Suprapubic skin (tissue), 3 donors: ENCODE results near the gene C1D.

Experiments
- EP300 ChIP-seq: sonication (generic); formaldehyde crosslinking; IDR thresholded peaks from one replicate; pipeline ENCODE4 v1.6.1; 2017; ENCODE audit warnings: antibody characterized with exemption
- POLR2A ChIP-seq, 2 donors: fragments of 450-650 bp; IDR thresholded peaks; one replicate each; pipeline ENCODE4 v1.6.1; 2017; ENCODE audit warnings: antibody characterized with exemption in 2 of 2, mild to moderate bottlenecking in 2 of 2, moderate library complexity in 2 of 2
- TF ChIP-seq, protein P1 (sequence below), 2 donors: fragments of 200-600 bp in 1 of 2; fragments of 450-650 bp in 1 of 2; sonication (generic) in 1 of 2; IDR thresholded peaks; one replicate each; pipeline ENCODE4 v1.5.1; 2016 to 2019; ENCODE audit warnings: antibody characterized with exemption in 2 of 2, mild to moderate bottlenecking in 1 of 2, moderate library complexity in 1 of 2

DNA sequence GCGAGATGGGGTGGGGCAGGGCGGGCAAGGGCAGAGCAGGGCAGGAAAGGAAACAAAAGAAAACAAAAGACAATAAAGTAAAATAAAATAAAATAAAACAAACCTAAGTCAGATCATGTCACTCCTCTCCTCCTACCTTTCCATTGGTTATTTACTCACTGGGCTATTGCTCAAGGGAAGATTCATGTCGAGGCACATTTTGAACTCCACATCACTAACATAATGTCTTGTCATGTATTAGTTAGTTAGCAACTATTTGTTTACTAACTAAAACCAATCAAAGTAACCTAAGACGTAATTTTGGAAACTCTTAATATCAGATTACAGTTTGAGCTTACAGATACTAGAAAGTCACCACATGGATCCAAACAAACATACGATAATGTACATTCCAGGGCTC lies 2.2 kb downstream of the C1D start:
- TF ChIP-seq, protein P1, sequence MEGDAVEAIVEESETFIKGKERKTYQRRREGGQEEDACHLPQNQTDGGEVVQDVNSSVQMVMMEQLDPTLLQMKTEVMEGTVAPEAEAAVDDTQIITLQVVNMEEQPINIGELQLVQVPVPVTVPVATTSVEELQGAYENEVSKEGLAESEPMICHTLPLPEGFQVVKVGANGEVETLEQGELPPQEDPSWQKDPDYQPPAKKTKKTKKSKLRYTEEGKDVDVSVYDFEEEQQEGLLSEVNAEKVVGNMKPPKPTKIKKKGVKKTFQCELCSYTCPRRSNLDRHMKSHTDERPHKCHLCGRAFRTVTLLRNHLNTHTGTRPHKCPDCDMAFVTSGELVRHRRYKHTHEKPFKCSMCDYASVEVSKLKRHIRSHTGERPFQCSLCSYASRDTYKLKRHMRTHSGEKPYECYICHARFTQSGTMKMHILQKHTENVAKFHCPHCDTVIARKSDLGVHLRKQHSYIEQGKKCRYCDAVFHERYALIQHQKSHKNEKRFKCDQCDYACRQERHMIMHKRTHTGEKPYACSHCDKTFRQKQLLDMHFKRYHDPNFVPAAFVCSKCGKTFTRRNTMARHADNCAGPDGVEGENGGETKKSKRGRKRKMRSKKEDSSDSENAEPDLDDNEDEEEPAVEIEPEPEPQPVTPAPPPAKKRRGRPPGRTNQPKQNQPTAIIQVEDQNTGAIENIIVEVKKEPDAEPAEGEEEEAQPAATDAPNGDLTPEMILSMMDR (IDR thresholded peaks at IDR 0.05), result no peak
- TF ChIP-seq EP300, result no peak
- no peak for TF ChIP-seq POLR2A (IDR thresholded peaks at IDR 0.05)
